Liver (tissue), 9 donors: ENCODE results near the gene COBL. TPM values are rescaled to one million over a fixed set of nuclear protein-coding genes. Genes with fewer than 3 reads are reported as not detected.

ENCODE experiments used
- DNase-seq: peaks from one replicate; pipeline ENCODE4 v3.0.0-alpha.2; 2017; ENCODE audit warnings: low spot score
- H3K27ac ChIP-seq, 2 donors: one replicate each; pipeline ENCODE4 v1.7.0; 2013; ENCODE audit warnings: inconsistent platforms in 2 of 2, low read length in 2 of 2, control low read depth in 1 of 2, low read depth in 1 of 2, mild to moderate bottlenecking in 1 of 2
- H3K27me3 ChIP-seq, 4 donors: one replicate each; pipeline versions ENCODE4 v1.6.1 to v1.7.0; 2013; ENCODE audit warnings: low read length in 3 of 4, inconsistent platforms in 1 of 4, mild to moderate bottlenecking in 1 of 4, moderate library complexity in 1 of 4; ENCODE audit not compliant: control insufficient read depth in 4 of 4, insufficient read depth in 4 of 4
- H3K36me3 ChIP-seq, 4 donors: one replicate each; pipeline versions ENCODE4 v1.6.1 to v1.7.0; 2013; ENCODE audit warnings: low read length in 3 of 4, mild to moderate bottlenecking in 3 of 4, low read depth in 1 of 4, moderate library complexity in 1 of 4; ENCODE audit not compliant: control insufficient read depth in 4 of 4, insufficient read depth in 3 of 4
- H3K4me1 ChIP-seq, 4 donors: one replicate each; pipeline versions ENCODE4 v1.6.1 to v1.7.0; 2013; ENCODE audit warnings: low read length in 3 of 4, mild to moderate bottlenecking in 3 of 4, moderate library complexity in 1 of 4; ENCODE audit not compliant: control insufficient read depth in 4 of 4, insufficient read depth in 4 of 4
- H3K4me3 ChIP-seq, 3 donors: one replicate each; pipeline versions ENCODE4 v1.6.1 to v1.7.0; 2013; ENCODE audit warnings: low read length in 3 of 3, control low read depth in 1 of 3, low read depth in 1 of 3, mild to moderate bottlenecking in 1 of 3
- H3K9ac ChIP-seq, 2 donors: one replicate each; pipeline ENCODE4 v1.7.0; 2013; ENCODE audit warnings: low read length in 2 of 2, mild to moderate bottlenecking in 2 of 2, moderate library complexity in 2 of 2, control low read depth in 1 of 2, low read depth in 1 of 2
- H3K9me3 ChIP-seq, 4 donors: one replicate each; pipeline versions ENCODE4 v1.6.1 to v1.7.0; 2013; ENCODE audit warnings: low read length in 3 of 4; ENCODE audit not compliant: control insufficient read depth in 4 of 4
- FOXA1 ChIP-seq: IDR thresholded peaks from 2 replicates; pipeline ENCODE4 v1.6.1; 2016; ENCODE audit warnings: antibody characterized with exemption
- FOXA2 ChIP-seq: IDR thresholded peaks from 2 replicates; pipeline ENCODE4 v1.6.1; 2016; ENCODE audit warnings: antibody characterized with exemption
- HNF4A ChIP-seq, 2 donors: conservative IDR thresholded peaks; 2 replicates each; pipeline ENCODE4 v1.6.1; 2016; ENCODE audit warnings: antibody characterized with exemption in 2 of 2, mild to moderate bottlenecking in 2 of 2
- NR2F2 ChIP-seq: IDR thresholded peaks from 2 replicates; pipeline ENCODE4 v1.6.1; 2016; ENCODE audit warnings: antibody characterized with exemption
- RAD21 ChIP-seq, 2 donors: IDR thresholded peaks; 2 replicates each; pipeline ENCODE4 v1.6.1; 2016; ENCODE audit warnings: antibody characterized with exemption in 2 of 2, mild to moderate bottlenecking in 2 of 2
- TAF1 ChIP-seq: conservative IDR thresholded peaks from 2 replicates; pipeline ENCODE4 v1.6.1; 2016; ENCODE audit warnings: antibody characterized with exemption, mild to moderate bottlenecking
- YY1 ChIP-seq: IDR thresholded peaks from 2 replicates; pipeline ENCODE4 v1.6.1; 2016; ENCODE audit warnings: antibody characterized with exemption, mild to moderate bottlenecking
- WGBS: extraction: QIAGEN DNeasy Blood & Tissue Kit; methylation state at CpG from one replicate; pipeline ENCODE4 v1.1.7; 2013; 5-methylcytosine and 5-hydroxymethylcytosine counted together
- polyA plus RNA-seq, 2 donors: library from polyadenylated mRNA; stranded (reverse) in 1 of 2; unstranded in 1 of 2; fragments of 200-250 nt in 1 of 2; fragments of >200 nt in 1 of 2; fragmentation: Nextera tagmentation in 1 of 2; extraction: Ambion mirVana in 1 of 2; gene quantifications; one replicate each; pipeline versions ENCODE4 v1.2.1 to v1.2.3, GENCODE V29; 2013 to 2015
- total RNA-seq, 2 donors: library from RNA; depleted of rRNA; stranded (reverse); fragments of >200 nt; gene quantifications; one replicate each; pipeline ENCODE4 v1.2.3, GENCODE V29; 2014
- TF ChIP-seq, protein P1 (sequence below): IDR thresholded peaks from 2 replicates; pipeline ENCODE4 v1.6.1; 2016; ENCODE audit warnings: antibody characterized with exemption
- TF ChIP-seq, protein P2 (sequence below): IDR thresholded peaks from 2 replicates; pipeline ENCODE4 v1.6.1; 2016; ENCODE audit warnings: antibody characterized with exemption
- TF ChIP-seq, protein P3 (sequence below): IDR thresholded peaks from 2 replicates; pipeline ENCODE4 v1.6.1; 2016; ENCODE audit warnings: antibody characterized with exemption, mild to moderate bottlenecking
- TF ChIP-seq, protein P4 (sequence below): fragments of 150-350 bp; IDR thresholded peaks from 2 replicates; pipeline ENCODE4 v1.5.1; 2017; ENCODE audit warnings: improper control_type of control experiment, low read depth, low read length; ENCODE audit not compliant: missing input control
- TF ChIP-seq, protein P5 (sequence below): IDR thresholded peaks from 2 replicates; pipeline ENCODE4 v1.6.1; 2016; ENCODE audit warnings: antibody characterized with exemption
- donor health status: healthy.
- donor health status: healthy.
- donor health status: healthy.
- donor health status: healthy.
- donor health status: healthy.

COBL gene
- total and polyA plus RNA-seq, 4 donors = 5.8 to 18.7 (median 10.7) TPM

DNA sequence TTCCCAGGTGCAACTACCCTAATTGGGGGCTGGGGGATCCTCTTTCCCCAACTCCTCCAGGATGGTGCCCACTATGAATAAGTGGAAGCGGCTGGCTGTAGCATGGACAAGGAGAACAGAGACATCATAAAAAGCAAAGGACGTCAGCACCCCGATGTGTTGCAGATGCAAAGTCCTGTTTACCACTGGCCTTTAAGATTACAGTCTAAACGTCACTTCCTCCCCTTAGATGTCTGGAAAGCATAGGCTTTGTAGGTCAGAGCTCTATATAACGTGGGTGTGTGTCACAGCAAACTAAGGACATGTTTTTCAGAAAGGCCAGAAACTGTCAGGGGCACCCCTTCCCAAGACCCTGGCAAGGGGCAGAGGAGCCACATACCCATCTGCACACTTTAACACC is 7.9 kb downstream of the COBL start:
- H3K27ac ChIP-seq = no peak overlapping the region
- H3K36me3 ChIP-seq = no peaks in the 10 kb centered on the region
- H3K4me1 ChIP-seq = peaks cover 0 to 21% (median 10%) of the 10 kb centered on the region in 4 donors
- no peaks in the 10 kb centered on the region for H3K9me3 ChIP-seq
- no peak overlapping the region for H3K9ac ChIP-seq
- no peaks in the 10 kb centered on the region for H3K27me3 ChIP-seq
- no peak overlapping the region for H3K4me3 ChIP-seq
- TF ChIP-seq, protein P1, sequence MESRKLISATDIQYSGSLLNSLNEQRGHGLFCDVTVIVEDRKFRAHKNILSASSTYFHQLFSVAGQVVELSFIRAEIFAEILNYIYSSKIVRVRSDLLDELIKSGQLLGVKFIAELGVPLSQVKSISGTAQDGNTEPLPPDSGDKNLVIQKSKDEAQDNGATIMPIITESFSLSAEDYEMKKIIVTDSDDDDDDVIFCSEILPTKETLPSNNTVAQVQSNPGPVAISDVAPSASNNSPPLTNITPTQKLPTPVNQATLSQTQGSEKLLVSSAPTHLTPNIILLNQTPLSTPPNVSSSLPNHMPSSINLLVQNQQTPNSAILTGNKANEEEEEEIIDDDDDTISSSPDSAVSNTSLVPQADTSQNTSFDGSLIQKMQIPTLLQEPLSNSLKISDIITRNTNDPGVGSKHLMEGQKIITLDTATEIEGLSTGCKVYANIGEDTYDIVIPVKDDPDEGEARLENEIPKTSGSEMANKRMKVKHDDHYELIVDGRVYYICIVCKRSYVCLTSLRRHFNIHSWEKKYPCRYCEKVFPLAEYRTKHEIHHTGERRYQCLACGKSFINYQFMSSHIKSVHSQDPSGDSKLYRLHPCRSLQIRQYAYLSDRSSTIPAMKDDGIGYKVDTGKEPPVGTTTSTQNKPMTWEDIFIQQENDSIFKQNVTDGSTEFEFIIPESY = no peak
- TF ChIP-seq, protein P2, sequence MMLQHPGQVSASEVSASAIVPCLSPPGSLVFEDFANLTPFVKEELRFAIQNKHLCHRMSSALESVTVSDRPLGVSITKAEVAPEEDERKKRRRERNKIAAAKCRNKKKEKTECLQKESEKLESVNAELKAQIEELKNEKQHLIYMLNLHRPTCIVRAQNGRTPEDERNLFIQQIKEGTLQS = no peak
- DNase-seq = no peak
- 65% methylated on average over 5 of the region's 5 CpGs for WGBS

GRCh38 chr7:51308265-51308664 is 8.3 kb downstream of the COBL start:
- peaks cover 0 to 17% (median 9%) of the 10 kb centered on the region in 4 donors for H3K4me1 ChIP-seq
- no peak overlapping the region for H3K27ac ChIP-seq
- WGBS = 65% methylated on average over 4 of the region's 4 CpGs
- no peaks in the 10 kb centered on the region for H3K9me3 ChIP-seq
- no peak for DNase-seq
- no peak overlapping the region for H3K4me3 ChIP-seq
- no peak overlapping the region for H3K9ac ChIP-seq
- no peaks in the 10 kb centered on the region for H3K36me3 ChIP-seq
- no peaks in the 10 kb centered on the region for H3K27me3 ChIP-seq
- TF ChIP-seq NR2F2 = no peak
- TF ChIP-seq, protein P1 = no peak
- TF ChIP-seq TAF1 = no peak

GRCh38 chr7:51307651-51308210 is 8.9 kb downstream of the COBL start:
- Histone ChIP-seq H3K27ac (no peak overlapping the region), H3K36me3 (no peaks in the 10 kb centered on the region), H3K9ac (no peak overlapping the region), H3K4me3 (no peak overlapping the region), H3K9me3 (no peaks in the 10 kb centered on the region), H3K27me3 (no peaks in the 10 kb centered on the region), H3K4me1 (peaks cover 0 to 14% (median 7%) of the 10 kb centered on the region in 4 donors)
- TF ChIP-seq, protein P1 = no peak
- TF ChIP-seq FOXA2 = no peak
- no peak for TF ChIP-seq RAD21 (IDR thresholded peaks at IDR 0.05)
- no peak for TF ChIP-seq NR2F2
- TF ChIP-seq, protein P3, sequence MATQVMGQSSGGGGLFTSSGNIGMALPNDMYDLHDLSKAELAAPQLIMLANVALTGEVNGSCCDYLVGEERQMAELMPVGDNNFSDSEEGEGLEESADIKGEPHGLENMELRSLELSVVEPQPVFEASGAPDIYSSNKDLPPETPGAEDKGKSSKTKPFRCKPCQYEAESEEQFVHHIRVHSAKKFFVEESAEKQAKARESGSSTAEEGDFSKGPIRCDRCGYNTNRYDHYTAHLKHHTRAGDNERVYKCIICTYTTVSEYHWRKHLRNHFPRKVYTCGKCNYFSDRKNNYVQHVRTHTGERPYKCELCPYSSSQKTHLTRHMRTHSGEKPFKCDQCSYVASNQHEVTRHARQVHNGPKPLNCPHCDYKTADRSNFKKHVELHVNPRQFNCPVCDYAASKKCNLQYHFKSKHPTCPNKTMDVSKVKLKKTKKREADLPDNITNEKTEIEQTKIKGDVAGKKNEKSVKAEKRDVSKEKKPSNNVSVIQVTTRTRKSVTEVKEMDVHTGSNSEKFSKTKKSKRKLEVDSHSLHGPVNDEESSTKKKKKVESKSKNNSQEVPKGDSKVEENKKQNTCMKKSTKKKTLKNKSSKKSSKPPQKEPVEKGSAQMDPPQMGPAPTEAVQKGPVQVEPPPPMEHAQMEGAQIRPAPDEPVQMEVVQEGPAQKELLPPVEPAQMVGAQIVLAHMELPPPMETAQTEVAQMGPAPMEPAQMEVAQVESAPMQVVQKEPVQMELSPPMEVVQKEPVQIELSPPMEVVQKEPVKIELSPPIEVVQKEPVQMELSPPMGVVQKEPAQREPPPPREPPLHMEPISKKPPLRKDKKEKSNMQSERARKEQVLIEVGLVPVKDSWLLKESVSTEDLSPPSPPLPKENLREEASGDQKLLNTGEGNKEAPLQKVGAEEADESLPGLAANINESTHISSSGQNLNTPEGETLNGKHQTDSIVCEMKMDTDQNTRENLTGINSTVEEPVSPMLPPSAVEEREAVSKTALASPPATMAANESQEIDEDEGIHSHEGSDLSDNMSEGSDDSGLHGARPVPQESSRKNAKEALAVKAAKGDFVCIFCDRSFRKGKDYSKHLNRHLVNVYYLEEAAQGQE = no peak
- TF ChIP-seq, protein P4, sequence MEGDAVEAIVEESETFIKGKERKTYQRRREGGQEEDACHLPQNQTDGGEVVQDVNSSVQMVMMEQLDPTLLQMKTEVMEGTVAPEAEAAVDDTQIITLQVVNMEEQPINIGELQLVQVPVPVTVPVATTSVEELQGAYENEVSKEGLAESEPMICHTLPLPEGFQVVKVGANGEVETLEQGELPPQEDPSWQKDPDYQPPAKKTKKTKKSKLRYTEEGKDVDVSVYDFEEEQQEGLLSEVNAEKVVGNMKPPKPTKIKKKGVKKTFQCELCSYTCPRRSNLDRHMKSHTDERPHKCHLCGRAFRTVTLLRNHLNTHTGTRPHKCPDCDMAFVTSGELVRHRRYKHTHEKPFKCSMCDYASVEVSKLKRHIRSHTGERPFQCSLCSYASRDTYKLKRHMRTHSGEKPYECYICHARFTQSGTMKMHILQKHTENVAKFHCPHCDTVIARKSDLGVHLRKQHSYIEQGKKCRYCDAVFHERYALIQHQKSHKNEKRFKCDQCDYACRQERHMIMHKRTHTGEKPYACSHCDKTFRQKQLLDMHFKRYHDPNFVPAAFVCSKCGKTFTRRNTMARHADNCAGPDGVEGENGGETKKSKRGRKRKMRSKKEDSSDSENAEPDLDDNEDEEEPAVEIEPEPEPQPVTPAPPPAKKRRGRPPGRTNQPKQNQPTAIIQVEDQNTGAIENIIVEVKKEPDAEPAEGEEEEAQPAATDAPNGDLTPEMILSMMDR = no peak
- TF ChIP-seq, protein P2 = no peak
- TF ChIP-seq HNF4A (conservative IDR thresholded peaks at IDR 0.05) = no peak
- TF ChIP-seq, protein P5, sequence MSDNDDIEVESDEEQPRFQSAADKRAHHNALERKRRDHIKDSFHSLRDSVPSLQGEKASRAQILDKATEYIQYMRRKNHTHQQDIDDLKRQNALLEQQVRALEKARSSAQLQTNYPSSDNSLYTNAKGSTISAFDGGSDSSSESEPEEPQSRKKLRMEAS = no peak
- no peak for TF ChIP-seq YY1
- TF ChIP-seq FOXA1 = no peak
- 58% methylated on average over 8 of the region's 8 CpGs for WGBS
- DNase-seq = no peak
